Inflammatory macrophage treated with lipopolysaccharide for 1 hour (primary cell): Measurements from ENCODE around the gene RALY.

Experiments used
- DNase-seq, 2 donors: peaks; one replicate each; pipeline ENCODE4 v3.0.0-alpha.2; 2020 to 2022

The RALY gene

GRCh38 chr20:34052414-34052813 is 58.7 kb downstream of the RALY start:
- no peak for DNase-seq

DNA sequence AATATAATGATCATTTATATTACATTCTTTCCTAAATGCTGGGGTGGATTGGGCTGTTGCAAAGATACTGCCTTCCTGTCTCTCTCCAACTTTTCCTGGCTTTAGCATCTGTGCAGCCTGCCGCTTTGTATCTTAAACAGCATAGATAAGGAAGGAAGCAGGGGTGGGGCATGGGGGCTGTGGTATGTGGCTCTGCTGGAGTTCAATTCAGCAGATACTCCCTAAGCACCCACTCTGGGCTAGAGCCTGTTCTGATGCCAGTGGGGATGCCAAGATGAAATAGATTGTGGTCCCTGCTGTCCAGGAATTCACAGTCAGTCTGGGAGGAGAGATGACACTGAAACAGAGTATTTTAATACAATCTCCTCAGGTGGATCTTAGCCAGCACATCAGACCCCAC is 61.6 kb downstream of the RALY start:
- DNase-seq = no peak

GRCh38 chr20:34058831-34059230 is 65.1 kb downstream of the RALY start:
- DNase-seq = no peak

DNA sequence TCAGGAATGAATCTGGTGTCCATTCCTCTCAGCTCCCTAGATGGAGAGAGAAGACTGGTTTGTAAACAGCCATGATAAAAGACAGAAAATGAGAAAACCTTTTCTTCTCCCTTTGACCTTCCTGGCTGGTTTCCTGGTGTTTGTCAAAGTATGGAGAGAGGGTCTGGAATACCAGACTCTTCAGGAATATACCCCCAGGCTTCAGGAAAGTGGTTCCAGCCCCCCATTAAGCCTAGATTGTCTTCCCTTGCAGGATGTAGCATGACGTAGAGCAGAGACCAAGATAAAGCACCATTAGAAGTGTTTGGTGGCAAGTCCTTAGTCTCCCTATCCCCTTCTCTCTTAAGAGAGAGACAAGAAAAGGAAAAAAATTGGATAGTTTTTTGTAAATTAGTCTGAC is 67.3 kb downstream of the RALY start:
- DNase-seq = no peak

DNA sequence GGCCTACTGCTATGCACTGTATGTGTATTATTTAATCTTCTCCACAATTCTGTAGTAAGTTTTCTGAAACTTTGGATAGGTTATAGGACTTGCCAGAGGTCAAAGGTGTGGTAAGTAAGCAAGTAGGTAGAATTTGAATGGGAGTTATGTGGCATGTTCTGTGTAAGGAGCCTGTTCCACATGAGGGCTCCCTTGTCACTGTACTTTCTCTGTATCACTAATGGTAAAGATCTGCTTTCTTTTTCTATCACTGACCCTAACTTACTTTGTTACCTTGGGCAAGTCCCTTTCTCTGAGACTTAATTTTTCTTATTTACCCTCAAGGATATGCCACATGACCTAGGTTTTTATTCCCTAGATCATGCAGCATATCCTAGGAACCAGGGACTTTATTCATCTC is 68.0 kb downstream of the RALY start:
- no peak for DNase-seq

GRCh38 chr20:34062570-34063482 is 69.1 kb downstream of the RALY start:
- no peak for DNase-seq

DNA sequence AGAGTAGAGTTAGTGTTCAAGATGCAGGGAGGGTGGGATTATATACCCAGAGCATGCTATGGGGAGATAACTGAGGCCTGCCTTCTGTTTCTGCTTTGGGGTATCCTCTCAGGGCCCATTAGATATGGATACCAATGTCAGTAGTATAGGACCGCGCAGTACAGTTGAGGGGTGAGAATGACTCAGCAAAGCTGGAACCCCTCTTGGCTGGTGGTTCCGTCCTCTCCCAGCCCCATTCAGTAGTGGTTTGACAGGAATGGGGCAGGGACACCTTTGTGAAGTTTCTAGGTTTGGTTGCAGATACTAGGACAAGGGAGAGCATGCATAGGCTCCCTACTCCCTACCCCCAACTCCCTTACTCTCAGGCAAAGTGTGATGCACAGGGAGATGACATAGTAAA is 70.6 kb downstream of the RALY start:
- DNase-seq = no peak

- DNase-seq = no peak
These were observed 71.5 kb downstream of the RALY start for GRCh38 chr20:34065260-34065659.

DNA sequence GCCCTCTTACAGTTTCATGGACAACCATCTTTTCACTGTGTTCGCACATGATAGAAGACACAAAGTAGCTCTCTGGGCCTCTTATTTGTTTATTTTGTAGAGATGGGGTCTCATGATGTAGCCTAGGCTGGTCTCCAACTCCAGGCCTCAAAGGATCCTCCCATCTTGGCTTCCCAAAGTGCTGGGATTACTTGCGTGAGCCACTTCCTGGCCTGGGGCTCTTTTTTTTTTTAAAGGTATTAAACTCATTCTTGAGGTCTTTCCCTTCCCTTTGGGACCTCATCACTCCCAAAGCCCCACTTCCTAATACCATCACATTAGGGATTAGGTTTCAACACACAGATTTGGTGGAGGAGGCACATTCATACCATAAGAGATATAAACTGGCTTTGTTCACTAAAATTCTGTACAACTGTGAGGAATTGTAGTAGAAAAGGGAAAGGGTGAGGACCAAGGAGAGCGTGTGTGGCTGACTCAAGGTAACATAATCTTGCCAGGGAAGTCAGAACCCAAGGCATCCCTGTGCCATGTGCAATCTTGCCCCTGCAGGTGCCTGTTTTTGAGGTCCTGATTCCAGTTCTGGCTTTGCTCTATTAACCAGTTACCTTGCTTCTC is 72.9 kb downstream of the RALY start:
- DNase-seq = no peak

- no peak for DNase-seq
These were observed 74.3 kb downstream of the RALY start for GRCh38 chr20:34068001-34068400.

DNA sequence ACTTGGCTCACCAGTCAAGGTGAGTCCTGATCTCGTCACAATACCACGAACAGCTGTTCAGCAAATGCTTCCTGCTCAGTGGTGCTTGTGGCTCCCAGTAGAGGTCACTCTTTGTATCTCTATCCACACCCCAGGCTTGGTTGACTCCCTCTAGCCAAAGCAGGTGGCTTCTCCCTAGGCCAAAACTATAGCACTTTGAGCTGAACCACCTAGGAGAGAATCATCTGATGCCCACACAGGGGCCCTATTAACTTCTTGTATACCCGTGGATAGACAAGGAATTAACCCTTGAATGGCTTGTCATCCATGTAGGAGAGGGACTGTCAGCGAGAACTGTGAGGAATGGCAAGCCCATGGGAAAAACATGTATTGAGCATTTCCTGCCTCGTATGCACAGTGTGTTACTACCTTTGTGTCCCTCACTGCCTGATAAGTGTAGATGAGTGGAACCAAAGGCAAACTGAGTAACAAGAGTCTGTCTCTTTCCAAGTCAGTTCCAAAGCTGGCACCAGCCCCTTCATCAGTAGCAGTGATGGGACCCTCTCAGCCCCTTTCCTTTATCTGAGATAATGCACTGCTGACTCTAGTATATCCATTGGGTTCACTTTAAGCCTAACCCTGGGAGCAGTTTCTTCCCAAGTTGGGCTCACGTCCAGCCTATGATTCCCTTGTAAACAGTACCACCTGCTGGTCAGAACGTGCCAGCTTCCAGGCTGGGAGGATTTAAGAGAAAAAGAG is 75.8 kb downstream of the RALY start:
- DNase-seq = peak; percentile 47 to 88

DNA sequence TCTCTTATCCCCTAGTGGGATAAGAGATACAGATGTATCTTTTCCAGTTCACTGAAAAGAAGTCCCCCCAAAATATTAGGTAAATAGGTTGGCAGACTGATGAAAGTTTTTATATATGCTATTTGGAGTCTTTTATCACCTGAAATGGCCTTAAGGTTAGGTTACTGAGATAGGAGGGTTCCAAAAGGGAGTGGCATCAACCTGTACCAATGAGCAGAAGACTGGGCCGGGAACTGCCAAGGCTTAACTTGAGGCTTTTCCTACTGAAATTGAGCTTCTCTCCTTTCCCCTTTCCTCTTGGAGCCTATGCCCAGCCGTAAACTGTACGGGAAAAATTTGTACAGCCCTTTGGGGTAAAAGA is 76.3 kb downstream of the RALY start:
- no peak for DNase-seq

- DNase-seq = peak in 1 of 2 donors; percentile 55
These were observed 77.1 kb downstream of the RALY start for GRCh38 chr20:34070859-34071258.

- no peak for DNase-seq
These were observed 78.4 kb downstream of the RALY start for GRCh38 chr20:34072076-34072475.

GRCh38 chr20:34072778-34073177 is 79.1 kb downstream of the RALY start:
- no peak for DNase-seq

- DNase-seq = no peak
These were observed 80.5 kb downstream of the RALY start for GRCh38 chr20:34074101-34074760.

DNA sequence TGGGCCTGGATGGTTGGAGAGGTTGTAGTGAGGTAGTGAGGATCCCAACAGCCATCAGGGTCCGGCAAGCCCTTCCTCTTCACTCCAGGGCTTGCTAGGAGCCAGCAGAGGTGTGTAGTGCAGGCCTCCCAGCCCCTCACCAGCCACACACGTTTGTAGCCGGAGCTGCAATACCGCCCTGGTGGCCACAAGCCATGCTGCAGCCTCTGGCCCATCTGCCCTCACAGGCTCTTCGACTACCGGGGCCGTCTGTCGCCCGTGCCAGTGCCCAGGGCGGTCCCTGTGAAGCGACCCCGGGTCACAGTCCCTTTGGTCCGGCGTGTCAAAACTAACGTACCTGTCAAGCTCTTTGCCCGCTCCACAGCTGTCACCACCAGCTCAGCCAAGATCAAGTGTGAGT is 81.9 kb downstream of the RALY start:
- DNase-seq = no peak

DNA sequence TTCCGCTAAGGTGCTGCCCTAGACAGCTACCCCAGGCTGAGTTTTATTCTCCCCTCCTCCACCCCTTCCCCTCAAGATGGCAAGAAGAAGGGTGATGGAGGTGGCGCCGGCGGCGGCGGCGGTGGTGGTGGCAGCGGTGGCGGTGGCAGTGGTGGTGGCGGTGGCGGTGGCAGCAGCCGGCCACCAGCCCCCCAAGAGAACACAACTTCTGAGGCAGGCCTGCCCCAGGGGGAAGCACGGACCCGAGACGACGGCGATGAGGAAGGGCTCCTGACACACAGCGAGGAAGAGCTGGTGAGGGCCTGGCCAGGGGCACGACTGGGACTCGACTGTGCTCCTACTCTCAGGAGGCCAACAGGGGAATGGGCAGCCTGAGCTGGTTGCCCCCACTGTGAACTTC is 83.2 kb downstream of the RALY start:
- DNase-seq = no peak

- no peak for DNase-seq
These were observed 84.8 kb downstream of the RALY start for GRCh38 chr20:34078540-34078939.

GRCh38 chr20:34079818-34080217 is 86.1 kb downstream of the RALY start:
- no peak for DNase-seq

- DNase-seq = no peak
These were observed 88.6 kb downstream of the RALY start for GRCh38 chr20:34082232-34082887.

DNA sequence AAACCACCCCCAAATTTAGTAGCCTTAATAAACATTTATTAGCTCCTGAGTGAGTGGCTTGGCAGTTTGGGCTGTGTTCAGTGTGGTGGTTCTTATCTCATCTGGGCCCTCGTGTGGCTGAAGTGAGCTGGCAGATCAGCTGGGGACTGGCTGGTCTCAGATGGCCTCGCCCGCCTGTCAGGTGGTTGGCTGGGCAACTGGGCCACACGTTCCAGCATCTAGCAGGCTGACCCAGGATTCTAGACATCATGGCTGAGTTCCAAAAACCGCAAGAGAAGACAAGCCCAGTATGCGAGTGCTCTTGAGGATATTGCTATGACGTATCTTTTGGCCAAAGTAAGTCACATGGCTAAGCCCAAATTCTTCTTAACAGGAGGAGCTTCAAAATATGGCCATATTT is 89.4 kb downstream of the RALY start:
- DNase-seq = no peak

DNA sequence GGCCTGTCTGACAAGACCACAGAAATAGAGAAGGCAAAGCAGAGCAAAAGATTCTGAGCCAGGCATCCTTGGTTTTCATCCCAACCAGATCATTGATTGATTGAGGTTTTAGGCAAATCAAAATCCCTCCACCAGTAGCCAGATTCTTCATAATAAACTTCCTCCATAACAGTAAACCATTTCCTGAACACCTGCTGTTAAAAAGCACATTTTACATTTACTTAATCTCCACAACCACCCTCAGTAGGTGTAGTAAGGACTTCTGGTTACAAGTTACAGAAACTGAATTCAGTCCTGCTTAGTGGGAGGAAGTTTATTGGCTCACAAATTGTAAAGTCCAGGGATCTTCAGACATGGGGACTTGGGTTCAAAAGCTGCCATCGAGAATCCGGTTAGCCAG is 90.1 kb downstream of the RALY start:
- DNase-seq = no peak
